ENCODE measurements around the gene PHF13. TPM values are rescaled to one million over a fixed set of nuclear protein-coding genes. Genes with fewer than 3 reads are reported as not detected.
A peak's percentile ranks its signal among the peaks of the same experiment; 100 is the strongest.

The PHF13 gene
- total RNA-seq, 2 donors from 2014 or later = 5.0 to 8.1 TPM

GRCh38 chr1:6588893-6589520, 24.5 kb upstream of the PHF13 start:
- DNase-seq (ENCODE audit: low spot score) = no peak
- peaks cover 62% of the 10 kb centered on the region for H3K36me3 ChIP-seq
- H3K27ac ChIP-seq = peak overlapping the region in 1 of 2 donors; percentile 27
- no peaks in the 10 kb centered on the region for H3K27me3 ChIP-seq
- no peak overlapping the region for H3K4me3 ChIP-seq
- peaks cover 0 to 77% of the 10 kb centered on the region in 2 donors for H3K4me1 ChIP-seq
- H3K9me3 ChIP-seq = no peaks in the 10 kb centered on the region
- no peak for TF ChIP-seq CTCF (IDR thresholded peaks at IDR 0.05)

- peaks cover 72% of the 10 kb centered on the region for H3K36me3 ChIP-seq
- H3K9me3 ChIP-seq = no peaks in the 10 kb centered on the region
- H3K4me3 ChIP-seq = no peak overlapping the region
- peaks cover 0 to 72% of the 10 kb centered on the region in 2 donors for H3K4me1 ChIP-seq
- no peaks in the 10 kb centered on the region for H3K27me3 ChIP-seq
- no peak overlapping the region for H3K27ac ChIP-seq
- no peak for TF ChIP-seq CTCF (IDR thresholded peaks at IDR 0.05)
- DNase-seq (ENCODE audit: low spot score) = no peak
These were observed 23.5 kb upstream of the PHF13 start for GRCh38 chr1:6590046-6590445.

- peaks cover 84% of the 10 kb centered on the region for H3K36me3 ChIP-seq
- peak overlapping the region in 1 of 2 donors; percentile 50 for H3K27ac ChIP-seq
- no peaks in the 10 kb centered on the region for H3K9me3 ChIP-seq
- H3K4me3 ChIP-seq = no peak overlapping the region
- DNase-seq (ENCODE audit: low spot score) = no peak
- no peaks in the 10 kb centered on the region for H3K27me3 ChIP-seq
- no peak for TF ChIP-seq CTCF (IDR thresholded peaks at IDR 0.05)
- H3K4me1 ChIP-seq = peaks cover 0 to 69% of the 10 kb centered on the region in 2 donors
These were observed 22.3 kb upstream of the PHF13 start for GRCh38 chr1:6591222-6591621.

- DNase-seq (ENCODE audit: low spot score) = no peak
- Histone ChIP-seq H3K4me3 (no peak overlapping the region), H3K27me3 (no peaks in the 10 kb centered on the region), H3K4me1 (peaks cover 0 to 69% of the 10 kb centered on the region in 2 donors), H3K36me3 (peaks cover 86% of the 10 kb centered on the region), H3K9me3 (no peaks in the 10 kb centered on the region), H3K27ac (peak overlapping the region; percentile 16 to 50)
- no peak for TF ChIP-seq CTCF (IDR thresholded peaks at IDR 0.05)
These were observed 21.9 kb upstream of the PHF13 start for GRCh38 chr1:6591644-6592043.

GRCh38 chr1:6592441-6592840, 21.1 kb upstream of the PHF13 start:
- Histone ChIP-seq H3K9me3 (no peaks in the 10 kb centered on the region), H3K4me3 (no peak overlapping the region), H3K4me1 (peaks cover 0 to 69% of the 10 kb centered on the region in 2 donors), H3K27ac (peak overlapping the region; percentile 16 to 50), H3K36me3 (peaks cover 94% of the 10 kb centered on the region), H3K27me3 (no peaks in the 10 kb centered on the region)
- no peak for DNase-seq (ENCODE audit: low spot score)
- TF ChIP-seq CTCF (IDR thresholded peaks at IDR 0.05) = no peak

All from right atrium auricular region (tissue), 2 donors.